HepG2 (cell line): Measurements from ENCODE around the gene RAD51C. TPM values are rescaled to one million over a fixed set of nuclear protein-coding genes. Genes with fewer than 3 reads are reported as not detected.

ENCODE experiments used
- ATAC-seq: fragments of 200-7000 bp; cut with Tn5 transposase; 3 replicates; pipeline ENCODE4 v1.9.1; 2020; ENCODE audit warnings: mild to moderate bottlenecking, moderate library complexity
- BruUV-seq: library from RNA; stranded (reverse); fragments of 400-500 nt; replicated peaks from 2 replicates; lab custom pipeline; 2021; lab: Mats Ljungman, UMichigan
- CTCF ChIA-PET: fragments of 300-600 bp; formaldehyde crosslinking; extraction: SDS; loops from one replicate; lab custom pipeline; 2021; ENCODE audit warnings: low total read pairs, inconsistent platforms, low intra/inter-chr PET ratio; lab: Yijun Ruan, JAX
- POLR2A ChIA-PET: fragments of 350-600 bp; sonication (Branson Sonifier 250); formaldehyde crosslinking; loops from one replicate; lab custom pipeline; 2020; ENCODE audit warnings: antibody characterized with exemption, inconsistent platforms; lab: Yijun Ruan, JAX
- DNase-seq: peaks from one replicate; pipeline ENCODE4 v3.0.0-alpha.2; 2015; ENCODE audit warnings: low spot score
- FAIRE-seq: peaks from 3 replicates; lab custom pipeline; 2011; peaks lifted over from hg19 to GRCh38; lab: Jason Lieb, UNC
- H2AFZ ChIP-seq: one replicate; pipeline ENCODE4 v1.6.1; 2011; ENCODE audit warnings: low read length, inconsistent platforms
- H3K27ac ChIP-seq: fragments of 300-600 bp; 3 replicates; pipeline ENCODE4 v1.8.0; 2011; ENCODE audit warnings: mixed run types, mild to moderate bottlenecking, mixed read lengths, low read length, inconsistent platforms; ENCODE audit not compliant: insufficient read depth; ENCODE audit errors: extremely low read length
- H3K27me3 ChIP-seq, 2 experiments: fragments of 200-600 bp in 1 of 2; 2 replicates in 1 of 2; 3 replicates in 1 of 2; pipeline versions ENCODE4 v1.6.0 to v1.8.0; 2011; ENCODE audit warnings: low read length in 2 of 2, mild to moderate bottlenecking in 2 of 2, moderate library complexity in 2 of 2, inconsistent platforms in 1 of 2; ENCODE audit not compliant: insufficient read depth in 2 of 2, control insufficient read depth in 1 of 2
- H3K36me3 ChIP-seq, 2 experiments: fragments of 200-600 bp in 1 of 2; replicated peaks in 1 of 2; 2 replicates in 1 of 2; 3 replicates in 1 of 2; pipeline versions ENCODE4 v1.5.1 to v1.8.0; 2011; ENCODE audit warnings: low read length in 2 of 2, inconsistent platforms in 1 of 2; ENCODE audit not compliant: insufficient read depth in 2 of 2, control insufficient read depth in 1 of 2
- H3K4me1 ChIP-seq: 2 replicates; pipeline ENCODE4 v1.5.1; 2012; ENCODE audit warnings: low read length, inconsistent platforms; ENCODE audit not compliant: insufficient read depth
- H3K4me2 ChIP-seq: 2 replicates; pipeline ENCODE4 v1.6.0; 2011; ENCODE audit warnings: low read depth, low read length, inconsistent platforms
- H3K4me3 ChIP-seq, 3 experiments: fragments of 200-600 bp in 1 of 3; sonication (generic), shearing (Covaris generic) in 1 of 3; replicated peaks in 1 of 3; 2 replicates each; pipeline ENCODE4 v1.5.1; 2011 to 2016; ENCODE audit warnings: low read length in 3 of 3, inconsistent platforms in 2 of 3, low read depth in 2 of 3, mild to moderate bottlenecking in 2 of 3, control low read depth in 1 of 3, mixed read lengths in 1 of 3; ENCODE audit not compliant: insufficient read depth in 1 of 3
- H3K79me2 ChIP-seq: one replicate; pipeline ENCODE4 v1.6.1; 2011; ENCODE audit warnings: low read length, inconsistent platforms; ENCODE audit not compliant: insufficient read depth
- H3K9ac ChIP-seq: 2 replicates; pipeline ENCODE4 v1.6.0; 2011; ENCODE audit warnings: mild to moderate bottlenecking, low read depth, low read length, inconsistent platforms; ENCODE audit not compliant: insufficient read depth
- H3K9me3 ChIP-seq: 2 replicates; pipeline ENCODE4 v1.5.1; 2012; ENCODE audit warnings: mild to moderate bottlenecking, low read length
- H4K20me1 ChIP-seq: 2 replicates; pipeline ENCODE4 v1.6.0; 2011; ENCODE audit warnings: inconsistent platforms, mild to moderate bottlenecking, low read length, moderate library complexity; ENCODE audit not compliant: insufficient read depth
- ARNTL ChIP-seq: sonication (generic); formaldehyde crosslinking; IDR thresholded peaks from 2 replicates; pipeline ENCODE4 v1.4.0; 2020; ENCODE audit warnings: mild to moderate bottlenecking, missing genetic modification reagents
- EED ChIP-seq: sonication (generic); formaldehyde crosslinking; IDR thresholded peaks from 2 replicates; pipeline ENCODE4 v1.5.0; 2020; ENCODE audit warnings: mild to moderate bottlenecking, missing genetic modification reagents
- GPBP1L1 ChIP-seq: sonication (generic); formaldehyde crosslinking; IDR thresholded peaks from 2 replicates; pipeline ENCODE4 v1.5.0; 2020; ENCODE audit warnings: mild to moderate bottlenecking, missing genetic modification reagents
- HNRNPLL ChIP-seq: fragments of 200-400 bp; formaldehyde crosslinking; IDR thresholded peaks from 2 replicates; pipeline ENCODE4 v1.6.1; 2017; ENCODE audit warnings: mild to moderate bottlenecking, low read depth, low read length; ENCODE audit not compliant: poor library complexity, severe bottlenecking
- NCOA1 ChIP-seq: sonication (generic); formaldehyde crosslinking; IDR thresholded peaks from 2 replicates; pipeline ENCODE4 v1.9.0; 2021; ENCODE audit warnings: missing genetic modification reagents
- PHF8 ChIP-seq: sonication (generic); formaldehyde crosslinking; IDR thresholded peaks from 2 replicates; pipeline ENCODE4 v1.5.0; 2020; ENCODE audit warnings: missing genetic modification reagents
- POGK ChIP-seq: sonication (generic); formaldehyde crosslinking; conservative IDR thresholded peaks from 2 replicates; pipeline ENCODE4 v1.8.0; 2022; ENCODE audit warnings: mild to moderate bottlenecking, moderate library complexity, missing genetic modification reagents
- SP2 ChIP-seq: sonication (generic); formaldehyde crosslinking; IDR thresholded peaks from 2 replicates; pipeline ENCODE4 v1.5.1; 2020; ENCODE audit warnings: mild to moderate bottlenecking, missing genetic modification reagents
- SRF ChIP-seq: IDR thresholded peaks from 2 replicates; pipeline ENCODE4 v1.6.1; 2011; ENCODE audit warnings: mild to moderate bottlenecking, low read depth, low read length, moderate library complexity
- SUZ12 ChIP-seq: fragments of 150-350 bp; IDR thresholded peaks from 2 replicates; pipeline ENCODE4 v1.6.1; 2014; ENCODE audit warnings: low read depth, low read length
- ZNF264 ChIP-seq: sonication (generic); formaldehyde crosslinking; IDR thresholded peaks from 2 replicates; pipeline ENCODE4 v1.4.0; 2020; ENCODE audit warnings: missing genetic modification reagents
- ZNF431 ChIP-seq: sonication (generic); formaldehyde crosslinking; IDR thresholded peaks from 2 replicates; pipeline ENCODE4 v1.9.0; 2022; ENCODE audit warnings: missing genetic modification reagents, low read depth, mild to moderate bottlenecking, borderline replicate concordance
- ZNF44 ChIP-seq: sonication (generic); formaldehyde crosslinking; IDR thresholded peaks from 2 replicates; pipeline ENCODE4 v1.5.1; 2020; ENCODE audit warnings: mild to moderate bottlenecking, missing genetic modification reagents
- ZNF724P ChIP-seq: sonication (generic); formaldehyde crosslinking; IDR thresholded peaks from 2 replicates; pipeline ENCODE4 v1.8.0; 2022; ENCODE audit warnings: missing genetic modification reagents, borderline replicate concordance
- ZNF891 ChIP-seq: sonication (generic); formaldehyde crosslinking; IDR thresholded peaks from 2 replicates; pipeline ENCODE4 v1.5.0; 2020; ENCODE audit warnings: mild to moderate bottlenecking, missing genetic modification reagents
- WGBS: methylation state at CpG from one replicate; pipeline ENCODE4 v1.1.6; 2017; ENCODE audit warnings: low lambda C conversion rate; 5-methylcytosine and 5-hydroxymethylcytosine counted together
- in situ Hi-C: cut with HindIII; loops from 2 replicates; pipeline ENCODE4 v1.10.0; 2017; ENCODE audit warnings: low pct_unique_long_range_greater_than_20kb; ENCODE audit not compliant: extremely low pct_ligation_motif_present
- intact Hi-C: fragments of 100-400 bp; cut with micrococcal nuclease; formaldehyde crosslinking; loops from one replicate; pipeline ENCODE4 v1.10.0; 2022; ENCODE audit not compliant: unreplicated experiment
- polyA plus RNA-seq, 8 experiments: library from polyadenylated mRNA; depleted of rRNA in 3 of 8; stranded (reverse) in 7 of 8; unstranded in 1 of 8; fragments of >200 nt; fragmentation: Illumina TruSeq in 4 of 8; extraction: Trizol in 4 of 8; gene quantifications; 2 replicates each; pipeline versions ENCODE4 v1.2.1 to v1.2.3, GENCODE V29; 2011 to 2016; ENCODE audit warnings: low read depth in 4 of 8, missing spikeins in 1 of 8, mixed read lengths in 1 of 8; ENCODE audit not compliant: insufficient read depth in 1 of 8
- total RNA-seq, 5 experiments: library from RNA; depleted of rRNA; stranded (reverse); fragments of >200 nt; fragmentation: Illumina TruSeq; extraction: Trizol; gene quantifications; 2 replicates each; pipeline ENCODE4 v1.2.3, GENCODE V29; 2016; ENCODE audit warnings: low read depth in 1 of 5

The RAD51C gene
- total and polyA plus RNA-seq, 2 of the 13 experiments (the other 11 are each of a cell fraction or from before 2014, with no cell fraction given), result 38.5 to 106 TPM

DNA sequence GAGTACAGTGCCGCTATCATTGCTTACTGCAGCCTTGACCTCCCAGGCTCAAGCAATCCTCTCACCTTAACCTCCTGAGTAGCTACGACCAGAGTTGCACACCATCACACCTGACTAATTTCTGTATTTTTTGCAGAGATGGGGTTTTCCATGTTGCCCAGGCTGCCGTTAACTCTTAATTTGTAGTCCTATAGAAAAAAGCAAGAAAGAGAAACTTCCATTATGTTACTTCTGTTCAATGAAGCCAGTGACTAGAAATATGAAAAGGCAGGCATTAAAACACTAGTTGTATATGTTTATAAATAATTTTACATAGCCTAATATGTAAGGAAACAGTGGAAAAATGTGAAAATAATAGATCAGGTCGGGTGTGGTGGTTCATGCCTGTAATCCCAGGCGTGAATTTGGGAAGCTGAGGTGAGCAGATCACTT is 9.7 kb downstream of the RAD51C start:
- H3K36me3 ChIP-seq, result peaks cover 0 to 5% of the 10 kb centered on the region in 2 experiments
- in situ Hi-C loops (no loop called here), intact Hi-C loops (no loop called here)
- ChIA-PET CTCF (no interaction called here), POLR2A (interaction anchor here (1.4 kb wide), 1 partner anchor 70 kb away, joined by 4 read pairs; no protein-coding TSS in a partner anchor)
- H4K20me1 ChIP-seq, result no peaks in the 10 kb centered on the region
- DNase-seq (no peak), FAIRE-seq (no peak), ATAC-seq (no peak)
- BruUV-seq, result no TSS peak
- H3K4me3 ChIP-seq, result no peak overlapping the region
- H3K27me3 ChIP-seq, result no peaks in the 10 kb centered on the region
- no peak overlapping the region for H3K4me2 ChIP-seq
- WGBS, result 93% methylated on average over 5 of the region's 5 CpGs
- no peak overlapping the region for H3K9ac ChIP-seq
- H3K27ac ChIP-seq, result no peak overlapping the region
- no peak for TF ChIP-seq ZNF44
- TF ChIP-seq SRF, result no peak
- no peak for TF ChIP-seq ZNF264 (CRISPR knock-in tag)
- TF ChIP-seq ZNF431 (CRISPR knock-in tag), result no peak
- TF ChIP-seq ARNTL (CRISPR knock-in tag), result no peak
- no peak for TF ChIP-seq PHF8
- TF ChIP-seq HNRNPLL, result no peak
- no peak for TF ChIP-seq ZNF891
- no peak for TF ChIP-seq ZNF724P (CRISPR knock-in tag)
- no peak for TF ChIP-seq SUZ12
- TF ChIP-seq GPBP1L1 (CRISPR knock-in tag), result no peak
- TF ChIP-seq EED (CRISPR knock-in tag), result no peak
- TF ChIP-seq POGK (CRISPR knock-in tag), result no peak
- TF ChIP-seq NCOA1 (CRISPR knock-in tag), result no peak
- no peak for TF ChIP-seq SP2 (CRISPR knock-in tag)
- no peaks in the 10 kb centered on the region for H3K9me3 ChIP-seq
- H3K79me2 ChIP-seq, result no peaks in the 10 kb centered on the region
- H2AFZ ChIP-seq, result no peak overlapping the region
- H3K4me1 ChIP-seq, result no peaks in the 10 kb centered on the region
